ENCODE data around the gene RNF5.

RNF5 gene

DNA sequence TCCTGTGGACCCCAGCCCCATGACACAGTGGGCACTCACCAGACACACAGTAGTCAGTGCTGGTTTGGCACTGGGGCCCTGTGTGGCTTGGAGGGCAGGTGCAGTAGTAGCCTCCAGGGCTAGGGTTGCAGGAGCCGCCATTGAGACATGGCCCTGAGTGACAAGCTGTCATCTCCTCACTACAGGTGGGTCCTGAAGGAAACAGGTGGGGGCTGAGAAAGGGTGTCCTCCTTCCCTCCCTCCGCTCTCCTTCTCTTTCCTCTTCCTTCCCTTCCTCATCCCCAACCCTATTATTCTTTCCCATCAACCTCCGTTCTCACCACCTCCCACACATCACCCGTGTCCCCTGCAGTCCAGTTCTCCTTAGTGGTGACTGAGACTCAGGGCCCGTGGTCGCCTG lies 35.4 kb downstream of the RNF5 start:
- DNase-seq: no peak

DNA sequence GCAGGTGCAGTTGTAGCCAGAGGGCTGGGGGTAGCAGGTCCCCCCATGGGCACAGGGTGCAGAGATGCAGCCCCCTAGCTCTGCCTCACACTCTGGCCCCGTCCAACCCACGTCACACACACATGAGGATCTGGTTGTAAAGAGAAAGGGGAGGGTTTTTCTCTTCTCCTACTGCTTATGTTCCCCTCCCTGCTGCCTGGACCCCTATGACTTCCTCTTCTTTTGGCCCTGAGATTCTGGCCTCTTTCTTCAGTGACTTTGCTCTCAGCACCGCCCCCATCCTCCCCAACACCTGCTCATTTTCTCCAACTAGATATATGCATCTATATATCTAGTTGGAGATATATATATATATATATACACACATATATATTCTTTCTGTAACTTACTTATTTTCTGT lies 35.9 kb downstream of the RNF5 start:
- no peak for DNase-seq

DNA sequence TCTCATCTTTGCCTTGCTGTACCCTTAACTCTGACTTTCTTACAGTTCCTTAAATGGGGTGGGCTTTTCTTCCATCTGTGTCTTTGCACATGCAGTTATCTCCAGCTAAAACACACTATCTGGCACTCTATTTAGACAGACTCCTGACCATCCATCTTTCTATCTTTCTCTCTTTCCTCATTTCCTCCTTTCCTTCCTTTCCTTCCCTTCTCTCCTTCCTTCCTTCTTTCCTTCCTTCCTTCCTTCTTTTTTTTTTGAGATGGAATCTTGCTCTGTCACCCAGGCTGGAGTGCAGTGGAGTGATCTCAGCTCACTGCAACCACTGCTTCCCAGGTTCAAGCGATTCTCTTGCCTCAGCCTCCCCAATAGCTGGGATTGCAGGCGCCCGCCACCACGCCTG lies 37.4 kb downstream of the RNF5 start:
- no peak for DNase-seq

DNA sequence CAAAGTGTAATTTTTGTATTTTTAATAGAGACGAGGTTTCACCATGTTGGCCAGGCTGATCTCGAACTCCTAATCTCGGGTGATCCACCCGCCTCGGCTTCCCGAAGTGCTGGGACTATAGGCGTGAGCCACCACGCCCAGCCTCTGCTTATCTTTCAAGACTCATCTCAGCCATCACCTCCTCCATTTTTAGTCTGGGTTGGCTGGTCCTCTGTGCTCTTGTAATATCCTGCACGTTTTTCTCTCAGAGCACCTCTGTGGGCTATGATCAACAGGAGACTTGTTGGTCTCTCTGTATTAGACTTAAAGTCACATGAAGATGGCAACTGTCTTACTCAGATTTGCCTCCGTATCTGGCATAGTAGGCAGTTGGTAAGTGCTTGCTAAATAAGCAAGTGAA lies 38.1 kb downstream of the RNF5 start:
- DNase-seq: no peak

DNA sequence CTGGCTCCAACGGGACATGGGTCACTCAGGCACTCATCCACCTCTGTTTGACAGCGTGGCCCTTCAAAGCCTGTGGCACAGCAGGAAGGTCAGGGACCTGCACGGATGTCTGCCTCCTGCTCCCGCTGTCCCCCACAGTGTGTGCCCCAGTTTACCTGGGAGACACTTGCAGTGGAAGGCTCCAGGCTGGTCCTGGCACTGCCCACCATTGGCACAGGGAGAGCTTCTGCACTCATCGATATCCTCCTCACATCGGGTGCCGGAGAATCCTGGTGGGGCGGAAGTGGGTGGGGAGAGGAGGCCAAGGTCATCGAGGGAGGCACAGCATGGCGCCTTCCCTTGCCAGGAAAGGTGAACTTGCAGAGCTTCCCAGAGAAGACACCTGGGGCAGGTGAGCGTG lies 38.8 kb downstream of the RNF5 start:
- DNase-seq: no peak

DNA sequence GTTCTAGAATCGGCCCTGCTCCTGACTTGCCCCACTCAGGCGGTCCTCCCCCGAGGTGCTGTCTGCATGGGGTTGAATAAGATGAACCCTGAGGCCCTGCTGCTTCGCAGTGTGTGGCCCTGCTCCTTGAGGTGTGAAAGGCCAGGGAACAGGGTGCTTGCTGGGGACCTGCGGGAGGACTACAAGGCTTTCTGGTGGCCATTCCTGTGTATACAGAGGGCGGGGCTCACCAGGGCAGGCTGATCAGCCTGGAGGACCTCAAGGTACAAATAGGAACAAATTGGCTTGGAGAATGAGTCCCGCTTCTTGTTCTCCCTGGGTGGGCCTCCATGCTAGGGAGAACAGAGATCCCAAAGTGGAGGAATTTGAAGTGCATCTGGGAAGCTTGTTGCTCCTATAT lies 40.0 kb downstream of the RNF5 start:
- no peak for DNase-seq

DNA sequence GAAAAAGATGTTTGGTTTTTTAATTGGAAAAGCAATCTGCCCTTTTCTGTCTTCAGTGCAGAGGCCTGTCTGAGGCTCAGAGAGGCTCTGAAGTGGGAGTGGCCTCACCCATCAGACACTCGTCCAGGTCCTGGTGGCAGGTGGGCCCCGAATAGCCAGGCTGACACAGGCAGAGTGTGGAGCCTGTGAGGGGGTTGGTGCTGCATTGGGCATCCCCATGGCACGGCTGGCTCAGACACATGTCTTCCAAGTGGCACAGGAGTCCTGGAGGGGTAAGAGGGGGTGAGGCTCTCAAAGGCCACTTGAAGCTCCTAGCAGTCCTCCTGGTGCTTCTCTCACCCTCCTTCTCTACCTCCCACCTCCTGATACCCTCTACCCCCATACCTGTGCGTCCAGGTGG lies 41.8 kb downstream of the RNF5 start:
- no peak for DNase-seq

DNA sequence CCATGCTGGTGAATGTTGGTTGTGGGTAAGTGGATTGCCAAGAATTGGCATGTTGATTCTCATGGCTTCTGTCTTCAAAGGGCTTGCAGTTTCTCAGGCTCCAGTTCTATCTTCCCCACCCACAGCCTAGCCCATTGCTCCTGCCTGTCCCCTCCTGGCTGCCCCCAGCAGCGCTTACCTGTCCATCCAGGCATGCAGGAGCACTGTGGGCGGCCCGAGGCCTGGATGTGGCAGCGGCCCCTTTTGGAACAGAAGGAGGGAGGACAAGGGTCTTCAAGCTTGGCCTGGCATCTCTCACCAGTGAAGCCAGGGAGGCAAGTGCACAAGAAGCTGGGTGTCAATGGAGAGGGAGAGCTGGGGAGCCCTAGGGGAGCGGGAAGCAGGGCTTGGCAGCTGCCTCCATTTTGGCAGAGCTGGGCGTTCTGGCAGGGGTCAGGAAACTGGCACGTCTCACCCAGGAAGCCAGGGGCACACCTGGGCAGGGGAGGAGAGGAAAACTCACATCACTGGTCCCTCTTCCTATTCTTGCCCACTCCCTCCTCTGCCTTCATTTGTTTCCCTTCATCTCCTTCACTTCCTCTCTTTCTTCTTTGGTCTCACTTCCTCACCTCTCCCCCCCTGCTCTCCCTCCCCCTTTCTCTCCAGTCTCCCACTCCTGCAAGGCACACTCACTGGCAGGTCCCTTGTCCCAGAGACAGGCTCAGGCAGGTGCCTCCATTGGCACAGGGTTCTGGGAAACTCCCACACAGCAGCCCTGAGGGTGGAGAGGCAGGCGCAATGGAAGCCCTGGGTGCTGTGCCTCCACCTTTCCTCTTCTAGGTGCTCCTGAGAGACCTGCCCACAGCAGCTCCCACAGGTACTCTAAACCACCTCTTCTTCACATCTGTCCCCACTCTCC lies 44.4 kb downstream of the RNF5 start:
- DNase-seq: no peak

DNA sequence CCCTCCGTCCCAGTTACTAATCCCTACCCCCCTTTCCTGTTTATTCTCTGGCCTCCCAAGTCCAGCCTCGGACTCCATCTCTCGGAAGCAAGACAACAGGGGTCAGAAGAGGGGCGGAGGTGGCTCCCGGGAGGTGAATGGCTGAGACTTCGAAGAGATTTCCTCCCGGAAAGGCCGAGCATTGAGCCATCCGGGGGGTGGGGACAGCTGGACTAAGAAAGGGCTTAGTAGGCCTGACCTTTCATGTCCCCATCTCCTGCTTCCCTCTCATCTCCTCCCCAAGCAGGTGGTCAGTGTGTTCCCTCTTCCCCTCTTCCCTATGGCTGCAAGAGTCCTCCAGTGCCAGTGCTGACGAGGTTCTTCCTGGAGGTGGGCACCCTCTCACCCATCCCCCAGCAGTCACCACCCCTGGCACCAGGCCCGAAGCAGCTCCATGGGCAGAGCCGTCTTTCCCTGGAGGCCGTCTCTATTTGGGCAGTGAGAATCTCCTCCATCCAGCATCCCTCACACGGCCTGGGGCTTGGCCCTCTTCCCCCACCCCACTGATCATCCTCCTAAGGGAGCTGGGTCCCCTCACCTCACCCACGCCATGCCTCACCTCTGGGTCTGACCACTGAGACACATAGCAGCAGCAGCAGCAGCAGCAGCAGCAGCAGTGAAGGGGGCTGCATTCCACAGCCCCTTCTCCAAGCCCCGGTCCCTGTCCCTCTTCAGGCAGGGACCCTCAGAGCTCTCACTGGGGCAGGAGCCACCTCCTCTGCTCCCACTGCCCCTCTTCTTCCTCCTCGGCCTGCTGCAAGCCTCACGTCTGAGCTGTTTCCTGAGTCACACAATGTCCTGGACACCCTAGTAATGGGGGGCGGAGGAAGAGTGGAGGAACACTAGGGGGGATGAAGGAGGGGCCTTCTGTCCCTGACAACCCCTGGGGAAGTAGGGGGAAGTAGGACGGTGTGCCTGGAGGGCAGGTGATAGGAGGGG lies 45.3 kb downstream of the RNF5 start, which contains the start of gene NOTCH4:
TSS of gene NOTCH4 (minus strand) at position 810 of the 978 bp plus-strand sequence. CDS start at position 671, 139 bp downstream.
- DNase-seq: no peak

DNA sequence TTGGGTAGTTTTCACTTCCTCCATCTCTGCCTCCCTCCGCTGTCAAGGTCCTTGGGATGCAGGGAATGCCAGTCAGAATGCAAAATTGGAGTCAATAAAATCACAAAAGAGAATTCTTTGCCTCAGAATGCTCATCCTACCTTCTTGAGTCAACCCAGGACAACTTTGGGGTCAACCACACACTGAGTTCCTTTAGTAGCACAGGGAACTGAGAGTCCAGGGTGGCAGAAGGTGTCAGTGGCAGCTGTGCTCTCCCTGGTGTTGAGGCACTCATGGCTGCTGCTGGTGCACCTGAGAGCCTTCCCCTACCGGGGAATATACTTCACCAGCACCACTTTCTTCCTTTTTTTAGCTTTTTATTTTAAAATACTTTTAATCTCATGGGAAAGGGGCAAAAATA lies 46.5 kb downstream of the RNF5 start:
- DNase-seq: no peak

DNA sequence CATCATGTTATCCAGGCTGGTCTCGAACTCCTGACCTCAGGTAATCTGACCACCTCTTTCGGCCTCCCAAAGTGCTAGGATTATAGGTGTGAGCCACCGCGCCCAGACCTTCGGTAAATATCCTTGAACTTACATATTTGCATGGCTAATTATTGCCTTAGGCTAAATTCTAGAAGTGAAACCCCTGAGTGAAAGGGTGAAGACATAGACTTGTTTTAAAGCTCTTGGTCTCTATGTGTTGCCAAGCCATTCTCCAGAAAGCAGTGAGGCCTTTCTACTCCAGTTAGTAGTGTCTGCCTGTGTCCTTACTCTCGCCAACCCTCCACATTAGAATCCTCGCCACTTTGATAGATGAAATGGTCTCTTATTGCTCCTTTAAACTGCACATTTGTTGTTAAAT lies 48.2 kb downstream of the RNF5 start:
- DNase-seq: no peak

Data from activated CD4-positive, alpha-beta T cell treated with anti-CD3 and anti-CD28 coated beads, Interleukin-2, Interleukin-6, amounts not matched to agents 100 ng/mL and 50 ng/mL, durations not matched to agents 16 hours and 8 hours (primary cell).